GM18520 (cell line): Measurements from ENCODE around the gene ADD3.
"Not testable (repeated sequence)": the region's sequence is repeated elsewhere in the genome, so short reads cannot be mapped to it uniquely, and the experiment has no call there.

Experiments used
- ATAC-seq: cut with Tn5 transposase; IDR thresholded peaks from one replicate; pipeline ENCODE4 v1.9.1; 2021; ENCODE audit not compliant: unreplicated experiment

The ADD3 gene

DNA sequence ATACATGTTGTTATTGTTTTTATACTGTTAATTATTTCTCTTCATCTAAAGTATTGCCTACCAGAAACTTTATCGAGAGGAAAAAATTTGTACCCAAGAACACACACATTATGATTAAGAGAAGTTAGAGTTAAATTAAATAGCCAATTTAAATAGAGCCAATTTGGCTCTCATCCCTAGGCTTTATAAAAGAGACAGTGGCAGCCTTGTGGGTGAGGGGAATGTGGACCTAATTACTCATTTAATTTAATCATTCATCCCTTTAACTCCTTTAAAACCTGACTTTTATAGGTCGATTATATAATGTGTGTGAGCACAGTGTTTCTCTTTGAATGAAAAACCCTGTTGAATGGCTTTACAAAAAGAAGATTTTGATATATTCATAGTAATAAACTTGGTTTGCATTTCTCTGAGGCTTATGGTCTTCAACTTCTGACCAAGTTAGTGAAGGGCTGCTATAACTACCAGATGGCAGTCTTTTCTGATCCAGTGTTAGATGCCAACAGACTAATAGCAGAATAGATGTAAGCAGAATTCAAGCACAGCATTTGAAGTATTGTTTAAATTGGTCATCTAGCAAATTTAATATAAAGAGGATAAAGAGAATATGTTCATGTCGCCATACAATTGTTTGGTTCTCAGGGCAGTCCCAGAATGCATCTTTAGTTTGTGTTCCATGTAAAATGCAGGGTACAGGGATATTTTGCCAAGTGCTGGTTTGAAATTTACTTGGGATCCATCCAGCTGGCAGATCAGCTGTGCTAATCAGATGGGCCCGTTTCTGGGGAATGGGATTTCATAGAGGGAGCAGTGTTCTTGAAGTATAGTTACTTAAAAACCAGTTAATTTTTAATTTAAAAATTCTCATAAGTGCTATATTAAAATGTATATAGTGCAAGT lies 25.3 kb downstream of the ADD3 start:
- ATAC-seq = no peak

- no peak for ATAC-seq
These were observed 26.0 kb downstream of the ADD3 start for GRCh38 chr10:110033701-110034235.

DNA sequence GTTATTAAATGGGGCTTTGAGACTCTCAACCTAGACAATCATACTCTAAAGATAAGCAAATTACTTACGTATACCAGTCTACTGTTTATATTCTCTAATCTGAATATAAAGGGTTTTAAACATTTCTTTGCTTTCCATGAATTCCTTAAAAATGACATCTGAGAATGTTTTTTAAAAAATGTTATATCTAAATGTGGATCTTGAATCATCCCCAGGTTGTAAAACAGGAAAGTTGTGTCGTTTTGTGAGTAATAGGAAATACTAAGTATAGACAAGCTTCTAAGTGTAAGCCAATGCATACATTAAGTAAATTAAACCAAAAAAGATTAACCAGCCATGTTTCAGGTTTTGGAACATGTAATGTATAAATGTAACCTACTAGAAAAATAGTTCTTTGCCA lies 26.8 kb downstream of the ADD3 start:
- no peak for ATAC-seq

DNA sequence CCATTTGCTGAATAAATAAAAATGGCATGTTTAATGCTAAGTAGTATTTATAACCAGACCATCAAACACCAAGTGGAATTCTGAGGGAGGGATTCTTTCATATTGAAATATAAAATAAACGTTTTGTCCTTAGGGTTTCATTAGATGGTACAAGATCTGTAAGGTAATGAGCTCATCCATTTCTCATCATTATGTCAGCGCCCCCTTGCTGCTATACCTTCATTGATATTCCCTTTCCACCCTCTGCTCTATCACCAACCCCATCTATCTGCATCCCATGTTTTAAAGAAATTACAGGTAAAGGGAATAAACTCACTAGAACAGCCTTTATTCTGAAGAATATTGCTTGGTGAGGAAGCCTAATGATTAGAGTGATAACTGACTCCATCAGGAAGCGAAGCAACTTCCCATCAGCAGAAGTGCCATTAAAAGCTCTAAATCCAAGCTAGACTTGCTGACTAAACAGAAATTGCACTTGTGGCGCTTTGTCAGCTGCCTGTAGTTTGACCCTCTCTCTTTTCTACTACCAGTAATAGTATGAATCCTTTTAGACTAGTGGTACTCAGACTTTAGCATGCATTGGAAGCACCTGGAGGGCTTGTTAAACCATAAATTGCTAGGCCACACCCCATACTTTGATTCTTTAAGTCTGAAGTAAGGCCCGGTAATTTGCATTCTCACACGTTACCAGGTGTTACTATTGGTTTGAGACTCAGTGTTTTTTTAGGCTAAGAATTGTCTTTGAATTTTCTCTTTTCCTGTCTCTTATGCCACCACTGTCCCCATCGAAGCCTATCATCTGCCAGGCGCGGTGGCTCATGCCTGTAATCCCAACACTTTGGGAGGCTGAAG lies 27.5 kb downstream of the ADD3 start:
- peak; percentile 63 for ATAC-seq

- ATAC-seq = peak; percentile 62
These were observed 28.9 kb downstream of the ADD3 start for GRCh38 chr10:110036640-110037039.

DNA sequence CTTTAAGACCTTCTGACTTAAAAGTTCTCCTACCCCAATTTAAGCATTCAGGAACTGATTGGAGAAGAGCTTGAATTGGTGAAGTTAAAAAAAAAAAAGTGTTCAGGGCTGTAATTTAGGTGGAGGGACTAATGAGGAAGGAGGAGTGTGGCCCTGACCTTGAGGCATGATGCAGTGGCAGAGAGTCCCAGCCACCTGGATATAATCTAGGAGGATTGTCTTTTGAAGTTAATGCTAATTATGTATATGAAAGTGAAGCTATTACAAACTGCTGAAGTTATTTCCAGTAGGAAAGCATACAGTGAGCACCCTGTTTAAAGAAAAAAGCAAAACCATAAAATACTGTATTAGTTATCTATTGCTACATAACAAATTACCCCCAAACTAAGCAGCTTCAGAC lies 31.5 kb downstream of the ADD3 start:
- ATAC-seq = no peak

- ATAC-seq = no peak
These were observed 32.3 kb downstream of the ADD3 start for GRCh38 chr10:110040108-110040507.

DNA sequence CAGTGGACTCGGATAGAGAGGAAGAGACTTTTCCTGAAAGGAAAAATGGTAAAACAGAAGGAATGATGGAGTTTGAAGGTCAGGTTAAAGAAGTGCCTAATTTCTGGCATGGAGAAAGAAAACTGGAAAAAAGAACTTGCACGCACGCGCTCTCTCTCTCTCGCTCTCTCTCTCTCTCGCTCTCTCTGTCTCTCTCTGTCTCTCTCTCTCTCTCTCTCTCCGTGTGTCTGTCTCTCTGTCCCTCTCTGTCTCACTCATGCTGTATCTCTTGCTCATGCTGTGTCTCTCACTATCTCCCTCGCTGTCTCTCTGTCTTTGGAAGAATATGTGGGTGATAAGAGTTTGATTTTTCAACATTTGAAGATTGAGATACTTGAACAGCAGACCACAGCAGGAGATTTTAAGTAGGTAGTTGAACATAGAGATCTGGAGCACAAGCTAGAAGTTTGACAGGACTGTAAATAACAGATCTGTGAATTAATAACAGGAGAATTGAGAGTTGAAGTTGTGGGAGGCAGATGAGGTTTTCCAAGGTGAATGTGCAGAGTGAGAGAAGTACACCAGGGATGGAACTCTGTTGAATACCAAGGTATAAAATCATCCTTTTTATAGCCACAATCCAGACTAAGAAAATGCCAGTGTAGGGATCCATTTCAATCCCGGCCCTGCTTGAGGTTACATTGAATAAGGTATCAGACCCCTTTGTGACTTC lies 33.1 kb downstream of the ADD3 start:
- no peak for ATAC-seq

DNA sequence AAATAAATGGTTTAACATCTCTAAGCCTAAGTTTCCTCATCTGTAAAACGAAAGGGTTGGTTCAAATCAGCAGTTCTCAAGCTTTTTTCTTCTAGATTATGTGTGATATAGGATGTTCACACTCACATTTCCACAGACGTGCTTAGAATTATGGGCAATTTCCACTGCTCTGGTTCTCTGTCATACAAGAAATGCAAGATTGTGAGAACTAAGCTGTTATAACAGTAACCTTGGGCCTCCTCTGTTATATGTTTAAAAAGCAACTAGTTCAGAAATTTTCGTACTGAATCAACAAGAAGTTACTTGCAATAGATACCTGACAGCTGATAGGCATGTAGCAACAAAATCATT lies 33.7 kb downstream of the ADD3 start:
- no peak for ATAC-seq

- no peak for ATAC-seq
These were observed 34.4 kb downstream of the ADD3 start for GRCh38 chr10:110042181-110042580.

DNA sequence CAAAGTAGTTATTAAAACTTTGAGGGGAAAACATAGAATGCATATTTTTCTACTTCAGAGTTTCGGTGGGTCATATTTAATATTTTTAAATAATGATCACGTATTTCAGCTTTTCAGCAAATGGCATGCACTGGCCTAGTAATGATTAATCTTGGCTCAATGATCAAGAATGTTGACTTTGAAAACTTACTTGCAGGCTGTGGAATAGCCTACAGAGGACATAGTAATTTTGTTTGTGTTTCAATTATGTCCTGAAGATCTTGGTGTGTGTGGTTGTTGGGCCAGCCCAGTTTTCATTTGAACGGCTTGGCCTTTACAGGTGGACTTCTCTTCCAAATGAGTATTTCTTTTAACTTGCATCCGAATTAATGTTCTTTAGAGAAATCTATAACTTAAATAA lies 35.1 kb downstream of the ADD3 start:
- ATAC-seq = no peak

DNA sequence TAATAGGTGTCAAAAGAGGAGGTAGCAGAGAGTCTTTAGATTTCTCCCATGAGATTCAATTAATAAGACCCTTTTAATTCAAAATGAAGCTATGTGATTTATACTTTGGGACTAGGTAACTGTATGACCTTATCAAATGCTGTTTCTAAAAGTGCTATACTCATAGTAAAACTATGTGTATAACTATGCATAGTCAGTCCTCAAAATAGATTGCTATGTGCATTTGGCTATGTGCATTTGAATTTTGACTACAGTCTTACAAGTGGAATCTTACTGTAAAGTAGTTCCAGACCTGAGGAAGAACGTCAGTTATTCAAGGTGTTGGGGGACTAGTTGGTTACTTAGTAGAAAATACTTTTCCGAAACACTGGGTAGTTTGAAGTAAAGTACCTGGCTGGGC lies 36.9 kb downstream of the ADD3 start:
- no peak for ATAC-seq

- ATAC-seq = no peak
These were observed 38.0 kb downstream of the ADD3 start for GRCh38 chr10:110045772-110046171.

DNA sequence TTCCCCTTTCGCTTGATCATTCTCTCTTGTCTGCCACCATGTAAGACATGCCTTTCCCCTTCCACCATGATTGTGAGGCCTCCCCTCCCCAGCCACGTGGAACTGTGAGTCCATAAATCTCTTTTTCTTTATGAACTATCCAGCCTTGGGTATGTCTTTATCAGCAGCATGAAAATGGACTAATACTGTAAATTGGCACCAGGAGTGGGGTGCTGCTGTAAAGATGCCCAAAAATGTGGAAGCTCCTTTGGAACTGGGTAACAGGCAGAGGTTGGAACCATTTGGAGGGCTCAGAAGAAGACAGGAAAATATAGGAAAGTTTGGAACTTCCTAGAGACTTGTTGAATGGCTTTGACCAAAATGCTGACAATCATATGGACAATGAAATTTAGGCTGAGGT lies 40.4 kb downstream of the ADD3 start:
- ATAC-seq = not testable (repeated sequence)

DNA sequence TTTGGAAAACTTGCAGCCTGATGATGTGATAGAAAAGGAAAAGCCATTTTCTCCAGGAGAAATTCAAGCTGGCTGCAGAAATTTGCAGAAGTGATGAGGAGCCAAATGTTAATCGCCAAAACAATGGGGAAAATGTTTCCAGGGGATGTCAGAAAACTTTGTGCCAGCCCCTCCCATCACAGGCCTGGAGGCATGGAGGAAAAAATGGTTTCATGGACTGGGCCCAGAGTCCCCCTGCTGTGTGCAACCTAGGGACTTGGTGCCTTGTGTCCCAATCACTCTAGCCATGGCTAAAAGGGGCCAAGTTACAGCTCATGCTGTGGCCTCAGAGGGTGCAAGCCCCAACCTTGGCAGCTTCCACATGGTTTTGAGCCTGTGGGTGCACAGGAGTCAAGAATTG lies 41.0 kb downstream of the ADD3 start:
- no peak for ATAC-seq

DNA sequence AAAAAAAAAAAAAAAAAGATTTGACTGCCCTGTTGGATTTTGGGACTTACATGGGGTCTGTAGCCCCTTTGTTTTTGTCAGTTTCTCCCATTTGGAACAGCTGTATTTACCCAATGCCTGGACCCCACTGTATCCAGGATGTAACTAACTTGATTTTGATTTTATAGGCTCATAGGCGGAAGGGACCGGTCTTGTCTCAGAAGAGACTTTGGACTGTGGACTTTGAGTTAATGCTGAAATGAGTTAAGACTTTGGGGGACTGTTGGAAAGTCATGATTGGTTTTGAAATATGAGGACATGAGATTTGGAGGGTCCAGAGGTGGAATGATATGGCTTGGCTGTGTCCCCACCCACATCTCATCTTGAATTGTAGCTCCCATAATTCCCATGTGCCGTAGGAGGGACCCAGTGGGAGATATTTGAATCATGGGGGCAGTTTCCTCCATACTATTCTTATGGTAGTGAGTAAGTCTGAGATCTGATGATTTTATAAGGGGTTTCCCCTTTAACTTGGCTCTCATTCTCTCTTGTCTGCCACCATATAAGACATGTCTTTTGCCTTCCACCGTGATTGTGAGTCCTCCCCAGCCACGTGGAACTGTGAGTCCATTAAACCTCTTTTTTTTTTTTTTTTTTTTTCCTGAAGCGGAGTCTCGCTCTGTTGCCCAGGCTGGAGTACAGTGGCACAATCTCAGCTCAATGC lies 42.3 kb downstream of the ADD3 start:
- not testable (repeated sequence) for ATAC-seq

GRCh38 chr10:110051487-110051886 lies 43.7 kb downstream of the ADD3 start:
- no peak for ATAC-seq

DNA sequence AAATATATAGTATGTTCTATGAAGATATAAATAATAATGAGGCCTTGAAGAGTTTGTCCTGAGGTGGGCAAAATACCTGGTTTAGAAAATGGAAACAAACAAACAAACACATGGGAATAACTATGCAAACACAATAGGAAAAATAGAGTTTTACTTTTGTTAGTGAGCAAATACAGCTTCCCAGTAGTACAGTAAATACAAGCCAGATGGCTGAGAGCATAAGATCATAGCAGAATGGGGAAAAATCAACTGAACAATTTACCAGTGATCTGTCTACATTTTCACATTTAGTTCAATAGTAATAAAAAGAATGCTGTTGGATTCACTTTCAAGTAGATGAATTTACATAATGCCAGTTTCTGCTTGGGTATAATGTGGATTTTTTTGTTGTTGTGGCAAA lies 45.1 kb downstream of the ADD3 start:
- ATAC-seq = no peak

- no peak for ATAC-seq
These were observed 49.0 kb downstream of the ADD3 start for GRCh38 chr10:110056822-110057221.

GRCh38 chr10:110057456-110057855 lies 49.7 kb downstream of the ADD3 start:
- no peak for ATAC-seq

DNA sequence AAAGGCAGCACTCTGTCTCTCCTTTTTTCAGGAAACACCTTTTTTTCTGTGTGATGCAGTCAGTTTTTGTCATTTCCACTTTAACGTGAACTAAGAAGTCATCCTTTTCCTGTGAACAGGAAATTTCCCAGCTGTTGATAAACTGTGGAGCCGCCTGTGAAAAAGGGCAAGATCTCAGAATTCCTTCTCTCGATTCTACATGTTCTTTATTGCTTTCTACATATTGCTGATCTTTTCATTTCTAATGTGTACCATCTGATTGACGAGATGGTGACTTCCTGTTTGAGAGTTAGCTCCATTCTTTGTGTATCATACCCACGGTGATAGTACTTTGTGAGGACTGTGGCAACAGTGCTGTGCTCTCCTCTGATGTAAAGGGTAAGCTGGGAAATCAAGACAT lies 50.4 kb downstream of the ADD3 start:
- no peak for ATAC-seq
